ENCODE results near the gene ABR.

ABR gene

GRCh38 chr17:964876-965275 is 214.9 kb downstream of the ABR start:
- TF ChIP-seq ZFX (IDR thresholded peaks at IDR 0.05) (no peak), CTCF (conservative IDR thresholded peaks at IDR 0.05) (no peak)
- H3K27ac ChIP-seq: no peak overlapping the region

GRCh38 chr17:962670-963069 is 217.1 kb downstream of the ABR start:
- TF ChIP-seq CTCF (conservative IDR thresholded peaks at IDR 0.05) (no peak), ZFX (IDR thresholded peaks at IDR 0.05) (no peak)
- no peak overlapping the region for H3K27ac ChIP-seq

GRCh38 chr17:962166-962565 is 217.6 kb downstream of the ABR start:
- H3K27ac ChIP-seq: no peak overlapping the region
- TF ChIP-seq CTCF (conservative IDR thresholded peaks at IDR 0.05): no peak
- no peak for TF ChIP-seq ZFX (IDR thresholded peaks at IDR 0.05)

- TF ChIP-seq CTCF (conservative IDR thresholded peaks at IDR 0.05) (no peak), ZFX (IDR thresholded peaks at IDR 0.05) (no peak)
- H3K27ac ChIP-seq: no peak overlapping the region
Measured at GRCh38 chr17:958712-959451, 220.9 kb downstream of the ABR start.

GRCh38 chr17:957856-958421 is 221.8 kb downstream of the ABR start:
- no peak overlapping the region for H3K27ac ChIP-seq
- TF ChIP-seq CTCF (conservative IDR thresholded peaks at IDR 0.05) (no peak), ZFX (IDR thresholded peaks at IDR 0.05) (no peak)

GRCh38 chr17:956905-957304 is 222.9 kb downstream of the ABR start:
- no peak overlapping the region for H3K27ac ChIP-seq
- TF ChIP-seq CTCF (conservative IDR thresholded peaks at IDR 0.05): no peak
- no peak for TF ChIP-seq ZFX (IDR thresholded peaks at IDR 0.05)

- TF ChIP-seq ZFX (IDR thresholded peaks at IDR 0.05) (no peak), CTCF (conservative IDR thresholded peaks at IDR 0.05) (no peak)
- H3K27ac ChIP-seq: no peak overlapping the region
Measured at GRCh38 chr17:954431-955164, 225.2 kb downstream of the ABR start.

Data from C4-2B (cell line).